GM04503 (cell line): ENCODE results near the gene NKRF.
"Not testable (repeated sequence)": the region's sequence is repeated elsewhere in the genome, so short reads cannot be mapped to it uniquely, and the experiment has no call there.

ENCODE experiments used
- DNase-seq: peaks from one replicate; pipeline ENCODE4 v3.0.0-alpha.2; 2012; ENCODE audit warnings: low read depth

Gene NKRF

GRCh38 chrX:119606280-119607017, at the start of gene NKRF:
Gene NKRF (minus strand): TSS chrX:119606424.
- DNase-seq = peak; percentile 40

DNA sequence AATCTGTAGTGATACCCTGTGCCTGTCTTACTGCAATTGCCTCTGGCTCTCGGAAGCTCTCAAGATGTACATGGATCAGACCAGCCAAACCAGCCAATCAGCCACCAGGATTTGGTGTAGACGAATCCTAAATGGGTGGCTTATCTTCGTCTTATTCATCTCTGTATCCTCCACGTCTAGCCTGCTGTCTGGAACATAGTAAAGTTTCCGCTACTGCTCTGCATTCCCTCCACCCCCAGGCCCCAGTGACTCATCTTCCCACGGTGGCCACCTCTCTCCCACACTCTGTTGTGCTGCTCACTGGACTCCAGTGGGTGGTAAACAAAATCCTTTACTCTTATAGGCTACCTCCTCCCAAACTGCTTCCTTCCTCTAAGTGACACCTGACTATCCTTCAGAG, 48.9 kb upstream of the NKRF start:
- DNase-seq = peak; percentile 11

GRCh38 chrX:119654112-119654531, 47.9 kb upstream of the NKRF start:
- no peak for DNase-seq

DNA sequence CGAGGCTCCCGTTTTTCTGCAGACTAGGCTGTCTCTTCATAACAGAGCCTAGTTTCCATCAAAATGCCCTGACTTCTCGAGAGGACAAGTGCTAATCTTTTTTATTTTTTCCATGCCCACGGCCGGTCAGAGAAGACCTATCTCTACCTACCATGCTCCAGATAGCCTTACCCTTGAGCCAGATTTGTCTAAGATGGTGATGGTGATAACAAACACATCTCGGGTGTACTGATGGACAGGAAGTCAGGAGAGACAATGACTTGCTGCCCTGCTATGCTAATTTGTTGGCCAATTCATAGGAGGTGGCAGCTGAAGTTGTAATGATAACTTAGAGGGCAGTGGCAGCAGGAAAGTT, 42.2 kb upstream of the NKRF start:
- DNase-seq = no peak

GRCh38 chrX:119647552-119648420, 41.6 kb upstream of the NKRF start:
- no peak for DNase-seq

- no peak for DNase-seq
Observed at GRCh38 chrX:119647089-119647488, 40.9 kb upstream of the NKRF start.

GRCh38 chrX:119646515-119646914, 40.3 kb upstream of the NKRF start:
- no peak for DNase-seq

- DNase-seq = no peak
Observed at GRCh38 chrX:119643696-119644095, 37.5 kb upstream of the NKRF start.

- no peak for DNase-seq
Observed at GRCh38 chrX:119640731-119641170, 34.5 kb upstream of the NKRF start.

DNA sequence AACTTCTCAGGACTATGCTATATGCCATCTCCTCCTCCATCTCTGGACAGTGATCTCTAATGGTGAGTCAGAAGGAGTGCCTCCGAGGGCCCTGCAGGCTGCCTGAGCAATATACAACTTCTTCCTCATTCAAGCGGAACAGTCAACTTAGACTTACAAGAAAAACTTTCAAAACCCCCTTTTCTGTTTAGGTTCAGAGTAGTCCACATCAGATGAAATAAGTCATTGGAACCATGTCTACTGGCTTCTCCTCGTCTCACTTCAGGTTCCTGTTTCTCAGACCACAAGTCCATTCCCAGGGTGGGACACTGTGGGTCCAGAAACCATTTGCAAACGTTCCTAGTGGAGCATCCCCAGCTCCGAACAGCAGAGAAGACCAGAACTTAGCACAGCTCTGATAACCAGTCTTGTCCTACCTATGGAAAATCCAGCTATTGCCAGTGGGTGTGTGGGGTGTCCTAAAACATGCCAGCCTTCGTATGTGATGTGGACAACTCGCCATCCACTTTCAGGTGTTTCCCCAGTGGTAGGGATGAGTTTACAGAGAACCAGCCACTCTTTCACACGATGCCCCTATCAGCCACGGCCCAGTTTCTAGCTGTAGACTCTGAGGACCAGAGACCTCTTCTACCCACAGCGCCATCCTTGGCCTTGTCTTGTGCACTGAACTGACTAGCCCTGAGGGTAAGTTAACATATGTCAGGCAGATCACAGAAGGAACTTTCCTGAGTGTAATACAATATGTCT, 32.7 kb upstream of the NKRF start:
- no peak for DNase-seq

DNA sequence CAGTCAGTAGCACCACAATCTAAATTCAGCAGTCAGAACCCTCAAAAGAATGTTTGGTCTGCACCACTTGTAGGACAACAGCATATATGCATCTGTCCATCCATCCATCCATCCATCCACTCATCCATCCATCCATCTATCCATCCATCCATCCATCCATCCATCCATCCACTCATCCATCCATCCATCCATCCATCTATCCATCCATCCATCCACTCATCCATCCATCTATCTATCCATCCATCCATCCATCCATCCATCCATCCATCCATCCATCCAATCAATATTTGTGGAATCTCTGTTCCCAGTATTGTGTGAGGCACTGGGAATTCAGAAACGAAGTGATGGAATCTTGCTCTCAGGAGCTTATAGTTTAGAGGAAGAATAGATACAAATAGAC, 31.2 kb upstream of the NKRF start:
- DNase-seq = not testable (repeated sequence)

GRCh38 chrX:119636419-119636818, 30.2 kb upstream of the NKRF start:
- DNase-seq = no peak

DNA sequence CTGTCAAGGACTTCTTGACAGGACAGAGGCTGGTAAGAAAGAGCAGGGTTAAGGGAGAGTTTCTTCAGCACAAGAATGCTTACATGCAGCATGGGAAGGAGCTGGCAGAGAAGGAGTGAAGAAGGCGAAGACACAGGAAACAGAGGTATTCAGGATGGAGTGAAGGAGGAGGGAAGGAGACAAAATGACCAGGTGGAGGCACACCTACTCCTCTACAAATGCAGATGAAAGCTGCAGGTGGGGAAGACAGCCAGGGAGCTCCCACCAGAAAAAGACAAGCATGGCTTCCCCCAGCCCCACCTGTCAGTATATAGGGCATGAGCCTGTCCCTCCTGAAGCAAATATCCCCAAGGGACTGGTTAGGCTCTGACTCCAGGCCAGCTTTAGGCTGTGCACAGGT, 29.6 kb upstream of the NKRF start:
- no peak for DNase-seq

DNA sequence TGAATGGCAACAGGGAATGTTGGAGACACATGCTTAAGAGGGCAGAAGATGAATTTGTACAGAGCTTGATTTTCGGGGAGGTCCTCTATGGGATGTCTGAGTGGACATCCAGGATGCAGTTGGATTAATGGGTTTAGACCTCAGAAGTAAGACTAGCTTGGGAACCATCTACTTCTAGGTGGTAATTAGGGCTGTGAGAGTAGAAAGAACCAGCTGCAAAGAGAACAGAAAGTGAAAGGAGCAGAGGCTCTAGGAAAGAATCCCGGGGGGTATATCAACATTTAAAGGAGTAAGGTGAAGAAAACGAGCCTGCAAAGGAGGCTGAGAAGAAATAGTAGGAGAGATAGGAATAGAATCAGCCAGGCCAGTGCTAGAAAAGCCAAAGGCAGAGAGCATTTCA, 29.0 kb upstream of the NKRF start:
- DNase-seq = no peak

- DNase-seq = no peak
Observed at GRCh38 chrX:119625843-119626242, 19.6 kb upstream of the NKRF start.

GRCh38 chrX:119624951-119625668, 18.9 kb upstream of the NKRF start:
- no peak for DNase-seq

DNA sequence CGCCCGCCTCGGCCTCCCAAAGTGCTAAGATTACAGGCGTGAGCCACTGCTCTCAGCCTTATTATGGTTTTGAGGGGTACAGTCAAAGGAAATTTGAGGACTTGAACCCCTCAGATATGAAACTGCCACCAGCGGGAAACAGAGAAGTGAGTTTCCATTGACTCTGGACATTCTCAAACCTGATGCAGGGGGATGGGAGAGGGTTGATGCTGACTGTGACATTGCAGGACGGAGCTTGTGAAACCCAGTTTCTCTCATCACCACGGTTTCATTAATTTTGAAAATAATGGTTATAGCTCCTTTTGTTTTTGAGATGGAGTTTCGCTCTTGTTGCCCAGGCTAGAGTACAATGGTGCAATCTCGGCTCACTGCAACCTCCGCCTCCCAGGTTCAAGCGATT, 18.2 kb upstream of the NKRF start:
- no peak for DNase-seq

DNA sequence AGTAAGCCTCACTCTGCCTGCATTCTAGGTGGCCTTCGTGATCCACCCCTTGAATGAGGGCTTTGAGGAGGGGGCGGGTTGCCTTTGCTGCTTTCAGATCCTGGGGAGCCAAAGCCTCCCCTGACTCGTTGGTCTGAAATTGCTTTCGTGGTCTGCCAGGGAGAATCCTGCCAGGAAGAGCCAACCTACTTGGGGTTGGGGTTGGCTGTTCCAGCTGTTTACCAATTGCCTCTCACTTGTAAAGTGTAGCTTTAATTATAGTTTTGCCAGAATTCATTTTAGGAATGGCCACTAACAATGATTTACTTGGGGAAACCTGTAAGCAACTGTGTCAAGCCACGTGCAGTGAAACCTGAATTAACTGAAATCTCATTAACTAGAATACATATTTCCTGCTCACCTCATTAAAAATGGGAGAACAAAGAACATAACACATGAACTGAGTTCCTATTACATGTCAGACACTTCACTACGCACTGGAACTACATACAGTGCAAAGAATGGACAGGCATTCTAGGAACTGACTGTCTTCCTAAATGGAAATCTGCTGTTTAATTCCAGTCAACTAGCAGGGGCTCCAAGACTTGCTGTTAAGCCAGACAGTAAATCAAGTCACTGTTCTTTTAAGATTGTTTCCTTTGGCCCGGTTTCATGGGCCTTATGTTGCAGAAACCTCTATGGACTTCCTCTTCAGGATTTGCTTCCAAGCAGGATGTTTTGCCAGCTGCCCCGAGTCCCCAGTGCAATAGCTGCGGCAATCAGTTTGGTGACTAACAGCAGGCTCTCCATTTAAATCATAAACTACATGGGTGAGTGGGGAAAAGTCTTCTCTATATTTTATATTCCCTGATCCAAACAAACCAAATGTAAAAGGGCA, 16.4 kb upstream of the NKRF start:
- peak; percentile 33 for DNase-seq

GRCh38 chrX:119618439-119618838, 12.2 kb upstream of the NKRF start:
- DNase-seq = no peak

DNA sequence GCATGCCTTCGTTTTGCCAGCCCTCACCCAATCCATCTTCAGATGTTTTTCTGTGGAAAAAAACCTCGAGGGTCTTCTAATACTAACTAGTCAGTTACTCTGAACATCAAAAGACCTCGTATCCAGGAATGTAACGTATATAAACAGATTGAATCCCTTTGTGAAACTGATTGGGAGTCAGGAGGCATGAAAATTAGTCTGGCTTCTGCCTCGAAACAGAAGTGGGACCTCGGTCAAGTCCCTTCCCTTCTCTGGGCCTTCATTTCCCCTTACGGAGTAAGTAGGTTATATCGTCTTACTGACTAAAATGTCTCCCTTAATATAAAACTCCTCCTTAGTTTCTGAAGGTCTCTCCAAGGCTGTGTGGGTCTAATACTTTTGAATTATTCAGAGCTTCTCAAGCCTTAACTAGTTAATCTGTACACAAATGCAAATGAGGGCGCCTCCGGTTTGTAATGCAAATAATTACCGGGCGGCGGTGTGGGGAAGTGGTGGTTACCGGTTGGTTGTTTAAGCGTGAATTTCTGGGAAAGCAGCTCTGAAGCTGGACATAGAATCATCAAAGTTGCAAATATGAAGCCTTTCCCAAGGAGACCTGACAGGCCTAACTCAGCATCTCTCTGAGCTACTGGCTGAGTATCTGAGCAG, 11.4 kb upstream of the NKRF start:
- no peak for DNase-seq
